HUDEP-2 (cell line): ENCODE measurements around the gene PAX4.
A peak's percentile ranks its signal among the peaks of the same experiment; 100 is the strongest.

Experiments
- DNase-seq, 76 experiments: peaks; one replicate each; lab custom pipeline; 2025; ENCODE audit not compliant: unreplicated experiment in 76 of 76; lab: John Stamatoyannopoulos, UW

PAX4 gene

DNA sequence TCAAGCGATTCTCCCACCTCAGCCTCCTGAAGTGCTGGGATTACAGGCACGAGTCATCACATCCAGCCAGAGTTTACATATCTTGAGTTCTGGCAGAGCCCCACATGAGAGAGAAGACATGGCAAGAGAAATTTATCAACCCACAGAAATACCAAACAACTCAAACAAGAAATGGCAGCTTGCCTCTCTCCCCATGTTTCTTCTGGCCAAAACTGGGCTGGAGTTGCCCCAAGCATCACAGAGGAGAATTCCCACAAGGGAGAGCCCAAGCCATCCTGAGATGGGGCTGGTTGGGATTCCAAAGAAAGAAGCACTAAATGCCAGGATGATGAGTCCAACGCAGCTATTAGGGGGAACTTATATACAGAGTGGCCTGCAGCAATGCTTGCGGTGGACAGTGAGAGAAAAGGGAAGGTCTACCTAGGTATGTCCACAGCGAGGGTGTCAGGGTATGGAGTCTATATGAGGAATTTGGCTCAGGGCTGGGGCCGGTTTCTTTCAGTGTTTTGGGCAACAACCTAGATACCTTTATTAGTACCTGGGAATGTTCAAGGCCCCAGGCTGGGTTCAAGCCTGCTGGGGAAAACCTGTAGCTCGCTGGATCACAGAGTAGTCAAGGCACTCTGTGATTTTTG is 14.5 kb upstream of the PAX4 start:
- no peak for DNase-seq

DNA sequence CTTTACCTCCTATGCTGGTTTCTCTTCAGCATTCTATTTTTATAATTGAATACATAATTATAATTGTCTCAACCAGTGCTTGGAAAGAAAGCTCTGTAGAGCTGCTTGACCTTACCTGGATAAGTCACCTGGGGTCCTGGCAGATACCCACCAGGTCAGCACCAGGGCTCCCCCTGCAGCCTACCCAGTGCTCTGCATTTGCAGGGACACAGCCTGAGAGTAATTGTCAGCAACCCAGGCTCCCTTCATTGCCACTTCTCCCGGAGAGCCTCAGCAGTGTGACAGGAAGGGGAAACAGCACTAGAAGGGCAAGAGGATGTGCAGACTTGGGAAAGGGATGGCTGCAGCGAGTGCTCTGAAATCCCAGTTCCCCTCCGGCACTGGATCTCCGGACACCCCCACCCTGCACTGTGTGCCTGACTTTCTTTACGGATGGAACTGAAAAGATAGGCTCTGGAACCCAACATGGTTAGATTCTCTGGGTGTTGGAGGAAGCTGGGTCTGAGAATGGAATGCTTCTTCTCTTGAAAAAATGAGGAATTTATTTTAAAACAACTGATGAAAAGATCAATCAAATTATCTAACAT is 11.4 kb upstream of the PAX4 start:
- peak in 9 of 76 experiments; percentile 1 to 21 (median 7) for DNase-seq

DNA sequence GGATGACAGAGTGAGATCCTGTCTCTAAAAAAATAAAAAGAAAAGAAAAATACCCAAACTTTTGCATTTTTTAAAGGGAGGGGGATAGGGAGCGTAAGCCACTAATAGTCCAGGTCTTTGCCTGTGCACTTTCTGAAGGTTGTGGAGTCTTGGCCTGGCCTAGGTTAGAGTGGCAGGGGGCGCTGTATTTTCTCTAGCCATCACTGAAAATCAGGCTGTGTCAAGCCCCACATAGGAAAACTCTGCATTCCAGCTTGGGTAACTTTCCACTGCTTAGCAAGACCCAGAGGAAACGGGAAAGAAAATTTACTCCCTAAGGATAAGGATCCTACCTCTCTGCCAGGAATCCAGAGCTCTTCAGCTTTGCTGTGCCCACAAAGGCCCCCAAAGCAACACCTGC is 10.5 kb upstream of the PAX4 start:
- no peak for DNase-seq

DNA sequence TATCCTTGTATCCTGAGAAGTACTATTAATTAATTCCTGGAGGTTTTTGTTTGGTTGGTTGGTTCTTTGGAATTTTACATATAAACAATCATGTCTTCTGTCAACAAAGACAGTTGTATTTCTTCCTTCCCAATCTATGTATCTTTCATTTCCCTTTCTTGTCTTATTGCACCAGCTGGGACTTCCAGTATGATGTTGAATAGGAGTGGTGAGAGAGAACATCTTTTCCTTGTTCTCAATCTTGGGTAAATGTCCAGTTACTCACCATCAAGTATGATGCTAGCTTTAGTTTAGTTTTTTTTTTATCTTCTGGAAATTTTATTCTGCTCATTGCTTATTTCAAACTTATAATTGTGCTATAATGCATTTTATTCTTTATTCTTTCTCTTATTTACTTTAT is 7.4 kb upstream of the PAX4 start:
- no peak for DNase-seq

DNA sequence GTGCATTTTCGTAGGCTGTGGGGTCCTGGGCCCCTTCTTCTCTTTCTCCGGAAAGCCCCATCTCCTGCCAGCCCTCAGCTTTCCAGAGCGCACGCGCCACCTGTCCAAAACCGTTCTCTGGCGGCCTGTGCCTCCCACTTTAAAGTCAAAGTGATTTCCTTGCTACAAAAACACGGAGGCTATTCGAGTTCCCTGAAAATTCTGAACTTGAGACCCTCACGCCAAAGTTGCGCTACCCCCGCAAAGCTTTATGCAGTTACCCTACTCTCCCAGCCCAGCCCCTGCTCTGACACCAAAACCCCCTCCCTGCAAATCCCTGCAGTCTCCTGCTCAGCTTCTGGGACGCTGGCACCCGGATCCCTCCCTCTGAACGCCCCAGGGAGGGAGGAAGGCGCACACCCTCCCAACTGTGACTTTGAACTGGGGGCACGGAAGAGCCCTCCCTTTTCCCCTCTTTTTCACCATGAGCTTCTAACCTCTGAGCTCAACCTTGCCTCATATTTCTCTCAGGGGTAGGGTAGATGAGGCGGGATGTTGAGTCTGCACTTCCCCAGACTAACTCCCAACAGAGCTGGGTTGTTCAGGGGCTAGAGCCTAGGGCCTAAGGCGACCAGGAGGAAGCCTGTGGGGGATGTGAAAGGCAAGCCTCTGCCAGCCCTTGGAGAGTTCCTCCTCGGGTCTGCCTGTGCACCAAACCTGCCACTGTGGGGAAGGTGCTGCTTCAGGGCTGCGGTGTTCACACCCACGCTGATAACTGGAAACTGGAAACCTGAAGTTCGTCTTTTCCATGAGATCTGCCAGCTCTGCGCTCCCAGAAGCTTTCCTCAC is 2.7 kb upstream of the PAX4 start:
- no peak for DNase-seq

DNA sequence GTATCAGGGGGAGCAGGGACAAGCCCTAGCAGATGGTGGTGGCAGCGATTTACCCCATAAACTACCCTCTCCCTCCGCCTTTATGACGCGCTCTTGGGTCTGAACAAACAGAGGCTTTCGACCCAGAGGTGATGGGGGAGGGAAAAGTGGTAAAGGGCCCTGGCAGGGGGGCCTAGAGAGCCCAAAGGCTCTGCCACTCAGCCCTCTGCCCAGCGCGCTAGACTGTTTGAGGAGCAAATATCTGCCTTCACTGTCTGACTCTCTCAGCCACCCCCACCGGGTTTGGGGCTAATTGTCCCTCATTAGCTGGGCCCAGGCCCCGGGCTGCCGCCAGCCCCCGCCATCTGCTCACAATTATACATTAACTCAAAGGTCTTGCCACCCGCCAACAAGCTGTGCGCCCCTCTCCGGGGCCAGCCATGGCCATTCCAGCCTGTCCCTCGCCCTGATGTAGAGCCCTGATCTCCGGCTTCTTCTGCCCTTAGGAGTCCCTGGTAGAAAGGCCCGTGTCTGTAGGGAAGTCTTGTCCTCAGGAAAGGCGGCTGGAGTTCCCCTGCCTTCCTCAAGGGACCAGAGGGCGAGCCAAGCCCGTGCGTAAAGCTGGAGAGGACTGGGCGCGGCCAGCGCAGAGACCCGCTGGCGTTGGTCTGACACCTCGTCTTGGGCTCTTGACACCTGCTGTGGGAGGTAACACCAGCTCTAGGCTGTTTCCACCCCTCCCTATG is 1.9 kb upstream of the PAX4 start:
- DNase-seq: no peak

DNA sequence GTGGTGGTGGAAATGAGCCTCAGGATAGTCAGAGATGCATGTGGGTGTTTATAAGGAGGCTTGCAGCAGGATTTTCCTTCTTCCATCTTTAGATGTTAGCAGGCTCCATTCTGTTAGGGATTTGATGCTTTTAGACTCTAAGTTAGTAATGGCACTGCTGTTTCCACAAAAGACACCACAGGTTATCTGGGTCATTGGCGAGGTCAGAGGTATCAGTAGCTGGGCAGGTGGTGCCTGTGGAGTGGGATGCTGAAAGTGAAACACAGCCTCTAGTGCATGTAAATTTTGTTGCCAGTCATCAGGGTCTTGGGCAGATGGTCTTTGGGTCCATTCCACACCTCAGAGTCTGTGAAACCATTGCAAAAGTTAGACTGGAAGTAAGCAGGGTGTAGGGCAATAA is 833 bp upstream of the PAX4 start:
- no peak for DNase-seq

DNA sequence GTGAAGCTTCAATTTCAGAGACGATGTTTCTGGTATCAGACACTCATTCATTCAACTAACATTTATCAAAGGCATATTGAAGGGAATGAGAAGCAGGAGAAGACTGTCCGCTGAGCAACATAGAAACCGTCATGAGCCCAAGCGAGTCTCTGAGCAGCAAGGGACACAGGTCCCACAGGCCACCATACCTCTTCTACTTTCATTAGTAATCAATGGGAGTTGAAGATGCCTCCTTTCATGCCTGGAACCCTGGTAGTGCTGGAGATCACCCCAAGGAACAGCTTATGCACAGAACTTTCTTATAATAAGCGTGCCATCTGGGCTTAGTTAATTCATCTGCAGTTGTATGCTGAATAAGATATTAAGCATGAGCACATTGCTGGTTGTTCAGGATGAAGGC is 1.2 kb downstream of the PAX4 start:
- no peak for DNase-seq

DNA sequence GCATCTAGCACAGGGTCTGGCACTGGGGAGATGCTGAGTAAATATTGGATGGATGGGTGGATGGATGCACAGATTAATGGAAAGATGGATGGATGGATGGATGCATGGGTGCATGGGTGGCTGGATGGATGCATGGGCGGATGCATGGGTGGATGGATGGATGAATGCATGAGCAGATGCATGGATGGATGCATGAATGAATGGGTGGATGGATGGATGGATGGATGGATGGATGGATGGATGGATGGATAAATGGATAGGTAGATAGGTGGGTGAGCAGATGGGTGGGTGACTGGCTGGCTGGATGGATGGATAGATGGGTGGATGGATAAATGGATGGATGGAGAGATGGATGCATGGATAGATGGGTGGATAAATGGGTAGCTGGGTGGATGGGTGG is 5.7 kb downstream of the PAX4 start:
- DNase-seq: no peak

DNA sequence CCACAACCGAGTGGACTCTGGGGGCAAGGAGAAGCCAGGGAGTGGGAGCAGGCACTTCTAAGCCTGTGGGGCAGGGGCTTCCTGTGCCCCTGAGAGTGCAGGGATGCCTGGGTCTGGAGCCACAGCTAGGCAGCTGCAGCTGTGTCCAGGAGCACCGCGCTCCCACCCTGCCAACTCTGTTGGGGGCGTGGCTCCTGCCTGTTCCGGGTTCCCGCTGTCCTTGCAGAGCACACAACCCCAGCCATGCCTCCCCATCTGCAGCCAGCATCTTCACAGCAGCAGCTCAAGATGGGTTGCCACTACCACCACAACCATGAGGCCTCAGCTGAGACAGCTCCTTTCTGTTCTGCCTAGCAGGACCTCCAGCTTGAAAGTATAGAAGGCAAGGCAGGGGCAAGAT is 8.6 kb downstream of the PAX4 start:
- no peak for DNase-seq

DNA sequence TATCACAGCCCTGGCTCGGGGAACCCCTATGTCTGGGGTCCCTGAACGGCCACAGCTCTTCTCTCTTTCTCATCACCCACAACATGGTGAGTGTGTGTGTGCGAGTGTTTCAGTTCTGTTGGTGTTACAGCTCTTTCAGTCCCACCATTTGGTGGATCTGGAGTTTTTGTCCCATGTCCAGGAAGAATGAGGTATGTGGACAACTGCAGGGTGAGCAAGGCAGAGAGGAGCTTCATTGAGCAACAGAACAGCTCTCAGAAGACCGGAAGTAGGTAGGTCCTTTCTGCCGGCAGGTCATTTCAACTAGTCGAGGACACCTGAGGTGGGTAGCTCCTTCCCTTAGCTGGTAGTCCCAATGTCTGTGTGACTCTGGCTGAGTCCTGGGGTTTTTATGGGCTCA is 9.5 kb downstream of the PAX4 start:
- DNase-seq: no peak

DNA sequence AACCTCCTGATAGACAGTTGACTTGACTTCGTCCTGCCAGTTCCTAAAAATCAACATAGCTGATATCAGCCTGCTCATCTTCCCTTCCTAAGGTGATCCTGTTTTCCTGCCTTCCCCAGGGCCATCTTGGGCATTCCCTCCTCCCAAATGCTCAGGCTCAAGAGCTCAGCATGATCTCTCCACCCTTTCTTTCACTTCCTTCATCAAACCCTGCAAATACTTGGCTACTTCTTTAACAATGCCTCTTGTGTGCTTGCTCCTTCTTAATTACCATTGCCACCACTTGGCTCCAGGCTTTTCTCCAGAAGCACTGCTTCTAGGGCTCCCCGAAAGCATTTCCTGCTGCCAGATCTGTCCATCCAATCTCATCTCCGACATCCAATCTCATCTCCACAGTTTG is 17.1 kb downstream of the PAX4 start:
- DNase-seq: no peak

DNA sequence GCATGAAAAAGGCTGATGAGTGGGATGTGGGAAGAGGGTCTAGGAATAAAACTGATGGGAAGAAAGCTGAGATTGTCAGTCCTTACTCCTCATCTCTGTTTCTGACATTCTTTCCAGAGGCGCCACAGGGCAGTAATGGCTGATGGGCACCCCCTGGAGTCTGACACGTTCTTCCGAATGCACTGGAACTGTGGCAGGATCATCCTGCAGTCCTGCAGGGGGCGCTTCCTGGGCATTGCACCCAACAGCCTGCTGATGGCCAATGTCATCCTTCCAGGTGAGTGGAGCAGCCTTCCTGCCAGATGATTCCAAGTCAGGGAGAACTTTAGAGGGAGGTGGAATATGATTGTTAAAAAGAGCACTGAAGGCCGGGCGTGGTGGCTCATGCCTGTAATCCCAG is 19.6 kb downstream of the PAX4 start:
- peak in 19 of 76 experiments; percentile 2 to 47 (median 16) for DNase-seq

DNA sequence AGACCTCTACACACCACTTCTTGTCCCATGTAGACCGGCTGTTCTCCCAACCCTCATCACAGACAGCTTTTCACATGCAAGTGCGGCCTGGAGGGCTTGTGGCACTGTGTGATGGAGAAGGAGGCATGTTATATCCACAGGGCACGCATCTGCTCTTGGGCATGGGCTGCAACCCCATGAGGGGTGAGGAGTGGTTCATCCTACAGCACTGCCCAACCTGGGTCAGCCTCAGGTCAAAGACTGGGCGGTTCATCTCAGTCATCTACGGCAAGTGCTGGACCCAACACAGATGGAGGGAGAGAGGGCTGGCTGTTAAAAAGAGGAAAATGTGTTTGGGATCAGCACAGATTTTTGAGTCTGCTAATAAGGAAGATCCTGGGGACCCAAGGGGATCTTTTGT is 22.2 kb downstream of the PAX4 start:
- DNase-seq: no peak

DNA sequence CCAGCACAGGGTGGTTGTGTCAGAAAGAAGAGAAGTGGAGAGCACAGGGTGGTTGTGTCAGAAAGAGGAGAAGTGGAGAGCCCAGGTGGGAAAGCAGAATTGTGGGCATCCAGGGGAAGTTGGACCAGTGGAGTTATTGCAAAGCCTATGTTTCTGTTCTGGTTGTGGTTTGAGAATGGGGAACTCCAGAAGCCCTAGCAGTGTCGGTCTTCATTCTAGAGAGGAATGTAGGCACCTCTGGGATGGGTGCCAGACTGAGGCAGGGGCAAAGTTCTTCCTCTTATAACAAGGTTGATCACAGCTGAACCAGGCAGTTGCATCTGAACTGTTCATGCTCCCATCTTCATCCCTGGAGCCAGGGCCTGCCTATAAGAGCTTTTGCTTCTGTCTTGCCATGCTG is 23.5 kb downstream of the PAX4 start:
- DNase-seq: no peak

DNA sequence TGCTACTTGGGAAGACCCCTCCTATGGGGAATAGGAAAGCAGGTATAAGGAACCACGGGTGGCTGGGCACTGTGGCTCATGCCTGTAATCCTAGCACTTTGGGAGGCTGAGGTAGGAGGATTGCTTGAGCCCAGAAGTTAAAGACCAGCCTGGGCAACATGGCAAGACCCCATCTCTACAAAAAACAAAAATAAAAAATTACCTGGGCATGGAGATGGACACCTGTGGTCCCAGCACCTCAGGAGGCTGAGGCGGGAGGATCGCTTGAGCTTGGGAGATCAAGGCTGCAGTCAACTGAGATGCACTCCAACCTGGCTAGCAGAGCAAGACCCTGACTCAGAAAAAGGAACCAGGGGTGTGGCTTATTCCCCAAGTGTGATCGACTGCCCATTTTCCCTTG is 25.4 kb downstream of the PAX4 start:
- no peak for DNase-seq

DNA sequence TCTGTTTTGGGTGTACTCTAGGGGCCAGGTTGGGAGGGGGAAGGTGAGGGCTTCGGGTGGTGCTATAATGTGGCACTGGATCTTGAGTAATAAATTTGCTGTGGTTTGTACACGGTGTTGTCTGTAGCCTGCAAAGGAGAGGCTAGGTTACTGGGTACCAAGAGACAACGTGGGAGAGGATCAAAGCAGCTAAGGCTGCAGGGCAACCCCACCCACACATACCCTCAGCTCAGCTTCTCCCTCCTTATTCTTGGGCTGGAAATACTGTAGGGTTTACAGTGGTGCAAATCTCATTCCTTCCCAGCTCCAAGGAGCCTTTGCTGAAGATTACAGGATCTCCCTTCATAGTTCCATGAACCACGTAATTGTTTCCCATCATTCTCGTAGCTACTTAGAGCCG is 26.4 kb downstream of the PAX4 start:
- DNase-seq: no peak

DNA sequence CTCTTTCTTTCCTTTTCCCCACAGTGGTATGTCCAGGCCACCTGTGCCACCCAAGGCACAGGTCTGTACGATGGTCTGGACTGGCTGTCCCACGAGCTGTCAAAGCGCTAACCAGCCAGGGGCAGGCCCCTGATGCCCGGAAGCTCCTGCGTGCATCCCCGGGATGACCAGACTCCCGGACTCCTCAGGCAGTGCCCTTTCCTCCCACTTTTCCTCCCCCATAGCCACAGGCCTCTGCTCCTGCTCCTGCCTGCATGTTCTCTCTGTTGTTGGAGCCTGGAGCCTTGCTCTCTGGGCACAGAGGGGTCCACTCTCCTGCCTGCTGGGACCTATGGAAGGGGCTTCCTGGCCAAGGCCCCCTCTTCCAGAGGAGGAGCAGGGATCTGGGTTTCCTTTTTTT is 26.8 kb downstream of the PAX4 start:
- no peak for DNase-seq

DNA sequence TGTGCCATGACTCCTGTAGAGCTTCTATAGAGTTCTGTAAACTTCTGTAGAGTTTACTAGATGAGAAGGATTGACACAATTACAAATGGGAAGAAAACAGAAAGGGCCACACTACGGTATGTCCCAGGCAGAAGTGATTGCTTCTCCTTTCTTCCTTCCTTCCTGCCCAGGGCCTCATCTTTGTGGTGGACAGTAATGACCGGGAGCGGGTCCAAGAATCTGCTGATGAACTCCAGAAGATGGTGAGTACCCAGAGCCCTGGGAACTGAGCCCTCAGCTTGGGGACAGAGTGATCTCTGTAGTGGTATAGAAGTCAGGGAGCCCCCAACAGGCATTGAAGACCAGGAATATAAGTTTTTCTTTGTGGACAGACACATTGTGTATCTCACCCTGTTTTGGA is 28.0 kb downstream of the PAX4 start:
- DNase-seq: no peak

DNA sequence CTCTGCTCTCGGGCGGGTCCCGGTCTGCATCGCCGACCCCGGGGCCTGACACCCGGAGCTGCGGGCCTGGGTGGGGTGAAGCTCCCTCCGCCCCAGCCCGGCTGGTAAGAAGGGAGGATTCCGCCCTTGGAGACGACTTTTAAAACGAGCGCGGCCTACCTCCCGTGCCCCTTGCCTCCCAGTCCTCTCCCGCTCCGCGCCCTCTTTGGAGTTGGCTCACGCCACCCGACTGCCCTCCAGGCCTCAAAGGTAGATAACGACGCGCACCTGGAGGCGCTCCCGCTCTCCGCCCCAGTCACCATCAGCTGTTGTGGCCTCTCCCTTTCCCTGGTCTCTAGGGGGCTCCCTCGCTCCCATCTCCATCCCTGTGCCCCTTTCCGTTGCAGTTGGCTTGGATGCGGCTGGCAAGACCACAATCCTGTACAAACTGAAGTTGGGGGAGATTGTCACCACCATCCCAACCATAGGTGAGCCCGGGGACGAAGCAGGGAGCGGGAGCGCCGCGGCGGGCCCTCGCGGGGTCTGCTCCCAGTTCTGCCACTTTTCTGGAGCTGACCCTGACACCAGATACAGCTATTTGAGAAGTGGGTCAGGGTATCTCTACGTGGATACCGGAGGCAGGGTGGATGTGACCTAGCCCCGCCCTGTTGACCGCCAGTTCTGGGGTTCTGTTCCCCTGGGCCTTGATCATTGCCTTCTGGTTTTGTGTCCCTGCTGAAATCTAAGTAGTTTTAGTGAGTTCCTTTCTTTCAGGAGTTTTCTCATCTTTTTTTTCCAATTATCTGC is 29.1 kb downstream of the PAX4 start:
- DNase-seq: peak in 23 of 76 experiments; percentile 2 to 45 (median 22)
